Fibroblast of lung (primary cell): Measurements from ENCODE around the gene ENO1. TPM values are rescaled to one million over a fixed set of nuclear protein-coding genes. Genes with fewer than 3 reads are reported as not detected.

Source experiments
- DNase-seq, 2 donors: peaks; one replicate each; pipeline versions ENCODE4 v3.0.0 to v3.0.0-alpha.2; 2010; ENCODE audit warnings: low read depth in 2 of 2
- H2AFZ ChIP-seq: 2 replicates; pipeline ENCODE4 v1.5.1; 2012; ENCODE audit warnings: low read length, control low read depth, inconsistent platforms
- H3K27ac ChIP-seq: 2 replicates; pipeline ENCODE4 v1.5.1; 2011; ENCODE audit warnings: low read length, control low read depth; ENCODE audit not compliant: insufficient read depth
- H3K27me3 ChIP-seq: 2 replicates; pipeline ENCODE4 v1.5.1; 2011; ENCODE audit warnings: mild to moderate bottlenecking, low read length; ENCODE audit not compliant: control insufficient read depth, insufficient read depth
- H3K36me3 ChIP-seq: 2 replicates; pipeline ENCODE4 v1.5.1; 2011; ENCODE audit warnings: low read length; ENCODE audit not compliant: control insufficient read depth, insufficient read depth
- H3K4me1 ChIP-seq: 2 replicates; pipeline ENCODE4 v1.5.1; 2011; ENCODE audit warnings: low read length; ENCODE audit not compliant: control insufficient read depth, insufficient read depth; ENCODE audit errors: extremely low read depth
- H3K4me2 ChIP-seq: 2 replicates; pipeline ENCODE4 v1.5.1; 2011; ENCODE audit warnings: low read length, control low read depth; ENCODE audit not compliant: insufficient read depth; ENCODE audit errors: extremely low read depth
- H3K4me3 ChIP-seq, 4 experiments: fragments of 200-600 bp in 1 of 4; sonication (generic) in 1 of 4; replicated peaks in 1 of 4; 2 replicates each; pipeline ENCODE4 v1.5.1; 2011 to 2016; ENCODE audit warnings: low read length in 4 of 4, low read depth in 3 of 4, mild to moderate bottlenecking in 3 of 4, control low read depth in 2 of 4, inconsistent platforms in 1 of 4, mixed read lengths in 1 of 4; ENCODE audit not compliant: insufficient read depth in 1 of 4; ENCODE audit errors: control extremely low read depth in 1 of 4
- H3K79me2 ChIP-seq: 2 replicates; pipeline ENCODE4 v1.5.1; 2012; ENCODE audit warnings: mild to moderate bottlenecking, low read length, inconsistent platforms; ENCODE audit not compliant: control insufficient read depth, insufficient read depth
- H3K9ac ChIP-seq: 2 replicates; pipeline ENCODE4 v1.5.1; 2011; ENCODE audit warnings: mild to moderate bottlenecking, low read length, control low read depth; ENCODE audit not compliant: insufficient read depth
- H3K9me3 ChIP-seq: 2 replicates; pipeline ENCODE4 v1.5.1; 2012; ENCODE audit warnings: low read depth, low read length; ENCODE audit not compliant: control insufficient read depth, insufficient read depth
- H4K20me1 ChIP-seq: 2 replicates; pipeline ENCODE4 v1.5.1; 2011; ENCODE audit warnings: low read length; ENCODE audit not compliant: control insufficient read depth, insufficient read depth; ENCODE audit errors: extremely low read depth
- CTCF ChIP-seq, 2 donors: IDR thresholded peaks in 1 of 2; conservative IDR thresholded peaks in 1 of 2; 1 replicate in 1 of 2; 2 replicates in 1 of 2; pipeline ENCODE4 v1.5.1; 2011 to 2012; ENCODE audit warnings: low read length in 2 of 2, control low read depth in 1 of 2, inconsistent platforms in 1 of 2, low read depth in 1 of 2, mild to moderate bottlenecking in 1 of 2
- EZH2 ChIP-seq: IDR thresholded peaks from 2 replicates; pipeline ENCODE4 v1.5.1; 2012; ENCODE audit warnings: low read length, control low read depth, mild to moderate bottlenecking; ENCODE audit errors: missing control alignments
- polyA plus RNA-seq, 2 donors: library from polyadenylated mRNA; depleted of rRNA in 1 of 2; stranded (reverse) in 1 of 2; unstranded in 1 of 2; fragments of >200 nt; gene quantifications; 2 replicates each; pipeline ENCODE4 v1.2.1, GENCODE V29; 2011 to 2012; ENCODE audit warnings: missing spikeins in 1 of 2
- total RNA-seq: library from RNA; depleted of rRNA; stranded (reverse); fragments of >200 nt; gene quantifications from 2 replicates; pipeline ENCODE4 v1.2.1, GENCODE V29; 2014

The ENO1 gene
- total and polyA plus RNA-seq, 2 donors (not counting 1 experiment from before 2014, with no cell fraction given) = 963 to 1,177 TPM

GRCh38 chr1:8870616-8871538 is 7.6 kb downstream of the ENO1 start:
- Histone ChIP-seq H3K4me1 (peaks cover 26% of the 10 kb centered on the region), H4K20me1 (no peaks in the 10 kb centered on the region), H2AFZ (no peak overlapping the region), H3K27me3 (no peaks in the 10 kb centered on the region), H3K4me2 (no peak overlapping the region), H3K9me3 (no peaks in the 10 kb centered on the region), H3K27ac (peak overlapping the region; percentile 35), H3K36me3 (peaks cover 41% of the 10 kb centered on the region), H3K4me3 (no peak overlapping the region), H3K79me2 (peaks cover 71% of the 10 kb centered on the region), H3K9ac (no peak overlapping the region)
- no peak for DNase-seq
- TF ChIP-seq CTCF (conservative IDR thresholded peaks at IDR 0.05 in 1 of 2, IDR thresholded peaks at IDR 0.05 in 1 of 2; ENCODE audit: low read depth in 1 of 2, low read length in 2 of 2) (no peak), EZH2 (no peak)

GRCh38 chr1:8870103-8870502 is 8.4 kb downstream of the ENO1 start:
- TF ChIP-seq EZH2 = no peak
- no peak for TF ChIP-seq CTCF (conservative IDR thresholded peaks at IDR 0.05 in 1 of 2, IDR thresholded peaks at IDR 0.05 in 1 of 2; ENCODE audit: low read depth in 1 of 2, low read length in 2 of 2)
- Histone ChIP-seq H3K9ac (no peak overlapping the region), H3K27me3 (no peaks in the 10 kb centered on the region), H3K79me2 (peaks cover 69% of the 10 kb centered on the region), H3K4me3 (no peak overlapping the region), H2AFZ (no peak overlapping the region), H4K20me1 (no peaks in the 10 kb centered on the region), H3K4me1 (peaks cover 26% of the 10 kb centered on the region), H3K4me2 (no peak overlapping the region), H3K27ac (no peak overlapping the region), H3K9me3 (no peaks in the 10 kb centered on the region), H3K36me3 (peaks cover 47% of the 10 kb centered on the region)
- DNase-seq = no peak

GRCh38 chr1:8867878-8868567 is 10.5 kb downstream of the ENO1 start:
- Histone ChIP-seq H3K4me1 (peaks cover 17% of the 10 kb centered on the region), H3K4me2 (no peak overlapping the region), H4K20me1 (no peaks in the 10 kb centered on the region), H3K79me2 (peaks cover 59% of the 10 kb centered on the region), H3K36me3 (peaks cover 59% of the 10 kb centered on the region), H2AFZ (no peak overlapping the region), H3K9me3 (no peaks in the 10 kb centered on the region), H3K9ac (no peak overlapping the region), H3K4me3 (no peak overlapping the region), H3K27ac (no peak overlapping the region), H3K27me3 (no peaks in the 10 kb centered on the region)
- TF ChIP-seq CTCF (conservative IDR thresholded peaks at IDR 0.05 in 1 of 2, IDR thresholded peaks at IDR 0.05 in 1 of 2; ENCODE audit: low read depth in 1 of 2, low read length in 2 of 2) (no peak), EZH2 (no peak)
- no peak for DNase-seq
